ENCODE results near the gene SNRPA1.

SNRPA1 gene

GRCh38 chr15:101317336-101317872 lies 22.4 kb upstream of the SNRPA1 start:
- no peaks in the 10 kb centered on the region for H3K4me1 ChIP-seq (ENCODE audit: control insufficient read depth in 1 of 2, insufficient read depth in 2 of 2, low read length in 2 of 2)
- no peaks in the 10 kb centered on the region for H3K36me3 ChIP-seq (ENCODE audit: control insufficient read depth in 1 of 2, insufficient read depth in 2 of 2, low read length in 2 of 2)

GRCh38 chr15:101316529-101316928 lies 21.5 kb upstream of the SNRPA1 start:
- Histone ChIP-seq H3K4me3 (ENCODE audit: low read depth in 1 of 2, low read length in 2 of 2) (no peak overlapping the region), H3K27ac (ENCODE audit: low read length) (no peak overlapping the region), H3K9me3 (ENCODE audit: control insufficient read depth in 1 of 2, low read length in 2 of 2) (no peaks in the 10 kb centered on the region), H3K4me1 (ENCODE audit: control insufficient read depth in 1 of 2, insufficient read depth in 2 of 2, low read length in 2 of 2) (no peaks in the 10 kb centered on the region), H3K36me3 (ENCODE audit: control insufficient read depth in 1 of 2, insufficient read depth in 2 of 2, low read length in 2 of 2) (no peaks in the 10 kb centered on the region), H3K27me3 (ENCODE audit: low read depth, low read length) (no peaks in the 10 kb centered on the region)

More at GRCh38 chr15:101317336-101317872, 22.4 kb upstream of the SNRPA1 start:
- no peak overlapping the region for H3K27ac ChIP-seq (ENCODE audit: low read length)
- H3K27me3 ChIP-seq (ENCODE audit: low read depth, low read length): no peaks in the 10 kb centered on the region
- no peaks in the 10 kb centered on the region for H3K9me3 ChIP-seq (ENCODE audit: control insufficient read depth in 1 of 2, low read length in 2 of 2)
- no peak overlapping the region for H3K4me3 ChIP-seq (ENCODE audit: low read depth in 1 of 2, low read length in 2 of 2)

- H3K4me3 ChIP-seq (ENCODE audit: low read depth in 1 of 2, low read length in 2 of 2): no peak overlapping the region
- no peaks in the 10 kb centered on the region for H3K27me3 ChIP-seq (ENCODE audit: low read depth, low read length)
- no peaks in the 10 kb centered on the region for H3K4me1 ChIP-seq (ENCODE audit: control insufficient read depth in 1 of 2, insufficient read depth in 2 of 2, low read length in 2 of 2)
- no peaks in the 10 kb centered on the region for H3K9me3 ChIP-seq (ENCODE audit: control insufficient read depth in 1 of 2, low read length in 2 of 2)
- no peaks in the 10 kb centered on the region for H3K36me3 ChIP-seq (ENCODE audit: control insufficient read depth in 1 of 2, insufficient read depth in 2 of 2, low read length in 2 of 2)
- no peak overlapping the region for H3K27ac ChIP-seq (ENCODE audit: low read length)
Measured at GRCh38 chr15:101315736-101316135, 20.7 kb upstream of the SNRPA1 start.

- H3K4me1 ChIP-seq (ENCODE audit: control insufficient read depth in 1 of 2, insufficient read depth in 2 of 2, low read length in 2 of 2): no peaks in the 10 kb centered on the region
- H3K9me3 ChIP-seq (ENCODE audit: control insufficient read depth in 1 of 2, low read length in 2 of 2): no peaks in the 10 kb centered on the region
- no peak overlapping the region for H3K27ac ChIP-seq (ENCODE audit: low read length)
- no peak overlapping the region for H3K4me3 ChIP-seq (ENCODE audit: low read depth in 1 of 2, low read length in 2 of 2)
- no peaks in the 10 kb centered on the region for H3K27me3 ChIP-seq (ENCODE audit: low read depth, low read length)
- H3K36me3 ChIP-seq (ENCODE audit: control insufficient read depth in 1 of 2, insufficient read depth in 2 of 2, low read length in 2 of 2): no peaks in the 10 kb centered on the region
Measured at GRCh38 chr15:101314336-101315125, 19.5 kb upstream of the SNRPA1 start.

GRCh38 chr15:101313041-101313761 lies 18.2 kb upstream of the SNRPA1 start:
- H3K4me1 ChIP-seq (ENCODE audit: control insufficient read depth in 1 of 2, insufficient read depth in 2 of 2, low read length in 2 of 2): no peaks in the 10 kb centered on the region
- no peaks in the 10 kb centered on the region for H3K27me3 ChIP-seq (ENCODE audit: low read depth, low read length)
- no peaks in the 10 kb centered on the region for H3K9me3 ChIP-seq (ENCODE audit: control insufficient read depth in 1 of 2, low read length in 2 of 2)
- no peak overlapping the region for H3K27ac ChIP-seq (ENCODE audit: low read length)
- no peak overlapping the region for H3K4me3 ChIP-seq (ENCODE audit: low read depth in 1 of 2, low read length in 2 of 2)
- no peaks in the 10 kb centered on the region for H3K36me3 ChIP-seq (ENCODE audit: control insufficient read depth in 1 of 2, insufficient read depth in 2 of 2, low read length in 2 of 2)

- Histone ChIP-seq H3K4me3 (ENCODE audit: low read depth in 1 of 2, low read length in 2 of 2) (no peak overlapping the region), H3K4me1 (ENCODE audit: control insufficient read depth in 1 of 2, insufficient read depth in 2 of 2, low read length in 2 of 2) (no peaks in the 10 kb centered on the region), H3K27me3 (ENCODE audit: low read depth, low read length) (no peaks in the 10 kb centered on the region), H3K36me3 (ENCODE audit: control insufficient read depth in 1 of 2, insufficient read depth in 2 of 2, low read length in 2 of 2) (no peaks in the 10 kb centered on the region), H3K9me3 (ENCODE audit: control insufficient read depth in 1 of 2, low read length in 2 of 2) (no peaks in the 10 kb centered on the region), H3K27ac (ENCODE audit: low read length) (no peak overlapping the region)
Measured at GRCh38 chr15:101310508-101310907, 15.5 kb upstream of the SNRPA1 start.

GRCh38 chr15:101310161-101310480 lies 15.1 kb upstream of the SNRPA1 start:
- no peaks in the 10 kb centered on the region for H3K4me1 ChIP-seq (ENCODE audit: control insufficient read depth in 1 of 2, insufficient read depth in 2 of 2, low read length in 2 of 2)

GRCh38 chr15:101309436-101310160 lies 14.6 kb upstream of the SNRPA1 start:
- Histone ChIP-seq H3K9me3 (ENCODE audit: control insufficient read depth in 1 of 2, low read length in 2 of 2) (no peaks in the 10 kb centered on the region), H3K27me3 (ENCODE audit: low read depth, low read length) (no peaks in the 10 kb centered on the region), H3K4me3 (ENCODE audit: low read depth in 1 of 2, low read length in 2 of 2) (no peak overlapping the region), H3K36me3 (ENCODE audit: control insufficient read depth in 1 of 2, insufficient read depth in 2 of 2, low read length in 2 of 2) (no peaks in the 10 kb centered on the region), H3K27ac (ENCODE audit: low read length) (no peak overlapping the region), H3K4me1 (ENCODE audit: control insufficient read depth in 1 of 2, insufficient read depth in 2 of 2, low read length in 2 of 2) (no peaks in the 10 kb centered on the region)

More at GRCh38 chr15:101310161-101310480, 15.1 kb upstream of the SNRPA1 start:
- Histone ChIP-seq H3K27ac (ENCODE audit: low read length) (no peak overlapping the region), H3K27me3 (ENCODE audit: low read depth, low read length) (no peaks in the 10 kb centered on the region), H3K9me3 (ENCODE audit: control insufficient read depth in 1 of 2, low read length in 2 of 2) (no peaks in the 10 kb centered on the region), H3K4me3 (ENCODE audit: low read depth in 1 of 2, low read length in 2 of 2) (no peak overlapping the region), H3K36me3 (ENCODE audit: control insufficient read depth in 1 of 2, insufficient read depth in 2 of 2, low read length in 2 of 2) (no peaks in the 10 kb centered on the region)

GRCh38 chr15:101308604-101309435 lies 13.8 kb upstream of the SNRPA1 start:
- Histone ChIP-seq H3K36me3 (ENCODE audit: control insufficient read depth in 1 of 2, insufficient read depth in 2 of 2, low read length in 2 of 2) (no peaks in the 10 kb centered on the region), H3K4me3 (ENCODE audit: low read depth in 1 of 2, low read length in 2 of 2) (no peak overlapping the region), H3K27me3 (ENCODE audit: low read depth, low read length) (no peaks in the 10 kb centered on the region), H3K4me1 (ENCODE audit: control insufficient read depth in 1 of 2, insufficient read depth in 2 of 2, low read length in 2 of 2) (no peaks in the 10 kb centered on the region), H3K27ac (ENCODE audit: low read length) (no peak overlapping the region), H3K9me3 (ENCODE audit: control insufficient read depth in 1 of 2, low read length in 2 of 2) (no peaks in the 10 kb centered on the region)

GRCh38 chr15:101307897-101308603 lies 13.0 kb upstream of the SNRPA1 start:
- Histone ChIP-seq H3K4me3 (ENCODE audit: low read depth in 1 of 2, low read length in 2 of 2) (no peak overlapping the region), H3K4me1 (ENCODE audit: control insufficient read depth in 1 of 2, insufficient read depth in 2 of 2, low read length in 2 of 2) (no peaks in the 10 kb centered on the region), H3K9me3 (ENCODE audit: control insufficient read depth in 1 of 2, low read length in 2 of 2) (no peaks in the 10 kb centered on the region), H3K27me3 (ENCODE audit: low read depth, low read length) (no peaks in the 10 kb centered on the region), H3K27ac (ENCODE audit: low read length) (no peak overlapping the region), H3K36me3 (ENCODE audit: control insufficient read depth in 1 of 2, insufficient read depth in 2 of 2, low read length in 2 of 2) (no peaks in the 10 kb centered on the region)
